HCT116 (cell line): ENCODE results near the gene SFTPD. TPM values are rescaled to one million over a fixed set of nuclear protein-coding genes. Genes with fewer than 3 reads are reported as not detected.
"Not testable (repeated sequence)": the region's sequence is repeated elsewhere in the genome, so short reads cannot be mapped to it uniquely, and the experiment has no call there.

Experiments
- ATAC-seq: fragments of 200-7000 bp; cut with Tn5 transposase; 2 replicates; pipeline ENCODE4 v1.9.1; 2020; ENCODE audit warnings: mild to moderate bottlenecking, moderate library complexity
- BruUV-seq: library from RNA; stranded (reverse); fragments of 400-500 nt; replicated peaks from 2 replicates; lab custom pipeline; 2021; lab: Mats Ljungman, UMichigan
- CTCF ChIA-PET: fragments of 300-600 bp; sonication (Branson Sonifier 250); formaldehyde crosslinking; loops from one replicate; lab custom pipeline; 2021; ENCODE audit warnings: antibody characterized with exemption; lab: Charles Lee
- POLR2A ChIA-PET: fragments of 300-600, 350-600 bp; sonication (Branson Sonifier 250); formaldehyde crosslinking; loops from one replicate; lab custom pipeline; 2021; ENCODE audit warnings: antibody characterized with exemption; lab: Charles Lee
- RAD21 ChIA-PET, 2 experiments: fragments of 300-600 bp; sonication (Branson Sonifier 250); formaldehyde crosslinking; loops; one replicate each; lab custom pipeline; 2023; ENCODE audit warnings: low total read pairs in 2 of 2; ENCODE audit not compliant: uncharacterized antibody in 2 of 2, unreplicated experiment in 2 of 2, low non-redundant PET in 1 of 2; lab: Charles Lee
- DNase-seq: peaks from one replicate; pipeline ENCODE4 v3.0.0-alpha.2; 2010; ENCODE audit warnings: low read depth, low spot score
- H2AFZ ChIP-seq: fragments of 200-600 bp; shearing (Covaris generic), sonication (generic); 2 replicates; pipeline ENCODE4 v1.6.1; 2017; ENCODE audit warnings: low read depth, mixed run types, mixed read lengths, antibody characterized with exemption, low read length; ENCODE audit not compliant: poor library complexity, severe bottlenecking
- H3K27ac ChIP-seq: 2 replicates; pipeline ENCODE4 v1.5.1; 2012; ENCODE audit warnings: low read depth, low read length
- H3K27me3 ChIP-seq: fragments of 200-600 bp; sonication (generic); 2 replicates; pipeline ENCODE4 v1.6.1; 2016; ENCODE audit warnings: mixed run types, low read length, mixed read lengths; ENCODE audit not compliant: insufficient read depth
- H3K36me3 ChIP-seq, 2 experiments: fragments of 200-500 bp in 1 of 2; fragments of 200-600 bp in 1 of 2; sonication (Bioruptor generic) in 1 of 2; sonication (generic) in 1 of 2; 2 replicates each; pipeline versions ENCODE4 v1.5.1 to v1.6.1; 2014 to 2016; ENCODE audit warnings: low read length in 2 of 2, inconsistent platforms in 1 of 2, mixed read lengths in 1 of 2, mixed run types in 1 of 2; ENCODE audit not compliant: insufficient read depth in 2 of 2, control insufficient read depth in 1 of 2
- H3K4me1 ChIP-seq, 2 experiments: fragments of 200-600 bp in 1 of 2; sonication (generic) in 1 of 2; 2 replicates each; pipeline versions ENCODE4 v1.5.1 to v1.6.1; 2012 to 2017; ENCODE audit warnings: low read length in 2 of 2, inconsistent platforms in 1 of 2, mild to moderate bottlenecking in 1 of 2, mixed read lengths in 1 of 2, mixed run types in 1 of 2, moderate library complexity in 1 of 2; ENCODE audit not compliant: insufficient read depth in 2 of 2, control insufficient read depth in 1 of 2
- H3K4me2 ChIP-seq: fragments of 200-600 bp; sonication (generic); 2 replicates; pipeline ENCODE4 v1.6.1; 2017; ENCODE audit warnings: mixed run types, low read length, mixed read lengths
- H3K4me3 ChIP-seq, 2 experiments: fragments of 200-600 bp in 1 of 2; sonication (generic) in 1 of 2; replicated peaks in 1 of 2; 2 replicates each; pipeline ENCODE4 v1.5.1; 2011 to 2016; ENCODE audit warnings: low read length in 2 of 2, control low read depth in 1 of 2, low read depth in 1 of 2, mild to moderate bottlenecking in 1 of 2, mixed read lengths in 1 of 2, mixed run types in 1 of 2
- H3K79me2 ChIP-seq: fragments of 200-600 bp; sonication (generic); 2 replicates; pipeline ENCODE4 v1.6.1; 2017; ENCODE audit warnings: mild to moderate bottlenecking, mixed run types, low read length, moderate library complexity, mixed read lengths; ENCODE audit not compliant: insufficient read depth
- H3K9ac ChIP-seq: fragments of 200-600 bp; sonication (generic); 2 replicates; pipeline ENCODE4 v1.6.1; 2016; ENCODE audit warnings: low read length, mixed read lengths
- H3K9me2 ChIP-seq: fragments of 200-600 bp; sonication (generic), shearing (Covaris generic); 2 replicates; pipeline ENCODE4 v1.6.1; 2017; ENCODE audit warnings: mixed run types, mild to moderate bottlenecking, moderate library complexity; ENCODE audit not compliant: insufficient read depth
- H3K9me3 ChIP-seq, 2 experiments: fragments of 200-500 bp in 1 of 2; fragments of 200-600 bp in 1 of 2; sonication (Bioruptor generic) in 1 of 2; sonication (generic) in 1 of 2; 2 replicates each; pipeline ENCODE4 v1.6.1; 2014 to 2017; ENCODE audit warnings: low read length in 2 of 2, mixed read lengths in 2 of 2, inconsistent platforms in 1 of 2, low read depth in 1 of 2, mild to moderate bottlenecking in 1 of 2, mixed run types in 1 of 2, moderate library complexity in 1 of 2; ENCODE audit not compliant: control insufficient read depth in 1 of 2, insufficient read depth in 1 of 2
- H4K20me1 ChIP-seq: fragments of 200-600 bp; sonication (generic), shearing (Covaris generic); 2 replicates; pipeline ENCODE4 v1.6.1; 2017; ENCODE audit warnings: mixed run types, mild to moderate bottlenecking, moderate library complexity; ENCODE audit not compliant: insufficient read depth
- CEBPB ChIP-seq: IDR thresholded peaks from 2 replicates; pipeline ENCODE4 v1.6.1; 2012; ENCODE audit warnings: low read depth
- EGR1 ChIP-seq: IDR thresholded peaks from 2 replicates; pipeline ENCODE4 v1.6.1; 2012; ENCODE audit warnings: low read depth
- EZH2phosphoT487 ChIP-seq: fragments of 200-600 bp; IDR thresholded peaks from 2 replicates; pipeline ENCODE4 v1.6.1; 2018; ENCODE audit warnings: antibody characterized with exemption, borderline replicate concordance
- FOSL1 ChIP-seq: IDR thresholded peaks from 2 replicates; pipeline ENCODE4 v1.6.1; 2012; ENCODE audit warnings: low read depth
- JUND ChIP-seq: IDR thresholded peaks from 2 replicates; pipeline ENCODE4 v1.6.1; 2012
- POLR2A ChIP-seq: IDR thresholded peaks from 2 replicates; pipeline ENCODE4 v1.7.0; 2011; ENCODE audit warnings: borderline replicate concordance; ENCODE audit not compliant: insufficient read depth, insufficient read length; ENCODE audit errors: extremely low read depth
- POLR2AphosphoS5 ChIP-seq: IDR thresholded peaks from 2 replicates; pipeline ENCODE4 v1.6.1; 2011; ENCODE audit warnings: mild to moderate bottlenecking, low read depth, low read length, moderate library complexity
- SIN3A ChIP-seq: IDR thresholded peaks from 2 replicates; pipeline ENCODE4 v1.6.1; 2012; ENCODE audit warnings: low read depth
- SP1 ChIP-seq: IDR thresholded peaks from 2 replicates; pipeline ENCODE4 v1.6.1; 2012; ENCODE audit warnings: low read depth
- YY1 ChIP-seq: IDR thresholded peaks from 2 replicates; pipeline ENCODE4 v1.6.1; 2011; ENCODE audit warnings: low read length, low read depth, moderate library complexity, mild to moderate bottlenecking; ENCODE audit not compliant: insufficient replicate concordance; ENCODE audit errors: extremely low read depth
- ZFX ChIP-seq: fragments of 450-650 bp; IDR thresholded peaks from 2 replicates; pipeline ENCODE4 v1.6.1; 2017
- ZNF274 ChIP-seq: fragments of 200-500 bp; sonication (Bioruptor generic); IDR thresholded peaks from 2 replicates; pipeline ENCODE4 v1.6.1; 2014; ENCODE audit warnings: mild to moderate bottlenecking, low read depth, low read length, inconsistent platforms
- intact Hi-C: fragments of 100-400 bp; cut with micrococcal nuclease; formaldehyde crosslinking; loops from 2 replicates; pipeline ENCODE4 v1.10.0; 2022
- total RNA-seq: library from RNA; stranded (reverse); gene quantifications from one replicate; pipeline ENCODE4 v1.2.1, GENCODE V29; 2021; ENCODE audit not compliant: unreplicated experiment
- TF ChIP-seq, protein P1 (sequence below): IDR thresholded peaks from 2 replicates; pipeline ENCODE4 v1.6.1; 2012
- TF ChIP-seq, protein P2 (sequence below): IDR thresholded peaks from 2 replicates; pipeline ENCODE4 v1.6.1; 2011; ENCODE audit warnings: mild to moderate bottlenecking, low read length, moderate library complexity; ENCODE audit not compliant: insufficient replicate concordance; ENCODE audit errors: extremely low read depth
- TF ChIP-seq, protein P3 (sequence below): IDR thresholded peaks from 2 replicates; pipeline ENCODE4 v1.6.1; 2012; ENCODE audit warnings: low read depth

The SFTPD gene
- total RNA-seq, 1 experiment from 2014 or later: 0.66 TPM

DNA sequence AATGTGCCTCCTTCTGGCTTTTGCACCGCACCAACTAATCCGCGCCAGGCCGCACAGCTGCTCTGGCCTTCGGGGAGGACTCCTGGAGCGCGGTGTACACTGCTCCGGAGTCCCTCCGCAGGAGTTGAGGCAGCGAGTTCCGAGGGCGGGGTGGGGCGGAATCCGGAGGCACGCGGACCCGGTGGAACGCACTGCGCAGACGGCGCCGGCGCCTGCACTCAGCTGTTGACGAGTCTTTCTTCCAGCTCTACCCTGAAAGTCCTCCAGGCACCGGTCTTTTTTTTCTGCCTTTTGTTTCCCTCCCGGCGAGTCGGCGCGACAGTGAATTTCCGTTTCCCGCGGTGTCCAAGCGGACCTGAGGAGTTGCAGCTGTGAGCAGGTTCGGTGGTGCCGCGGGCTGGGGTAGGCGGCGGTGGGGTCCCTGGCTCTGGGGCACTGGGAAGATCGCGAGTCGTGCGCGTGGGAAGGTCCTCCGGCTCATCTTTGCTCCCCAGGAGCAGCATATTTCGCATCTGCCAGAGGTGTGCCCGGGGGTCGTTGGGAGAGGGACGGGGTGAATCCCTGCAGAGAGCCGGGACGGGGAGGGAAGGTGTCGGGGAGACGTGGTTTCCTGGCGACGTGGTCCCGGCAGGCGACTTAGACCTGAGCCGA lies 44.1 kb downstream of the SFTPD start:
- Histone ChIP-seq H3K36me3 (no peaks in the 10 kb centered on the region), H3K9me2 (no peaks in the 10 kb centered on the region), H3K27me3 (no peaks in the 10 kb centered on the region), H2AFZ (peak overlapping the region; percentile 68), H3K4me3 (peak overlapping the region; percentile 60 to 78), H3K9me3 (no peaks in the 10 kb centered on the region), H3K4me2 (peak overlapping the region; percentile 98), H4K20me1 (no peaks in the 10 kb centered on the region), H3K27ac (no peak overlapping the region; the same call in 1 of the 2 replicates), H3K4me1 (peaks cover 0 to 15% of the 10 kb centered on the region in 2 experiments; a peak in 3 of 4 replicates), H3K9ac (peak overlapping the region; percentile 58), H3K79me2 (no peaks in the 10 kb centered on the region)
- DNase-seq (peak; percentile 27), ATAC-seq (peak; percentile 88)
- ChIA-PET POLR2A (no interaction called here), RAD21 (no interaction called here), CTCF (no interaction called here)
- intact Hi-C loops: no loop called here
- 0 out of 2 replicates have a peak, but pooled peaks have one; percentile 24 for TF ChIP-seq SIN3A
- TF ChIP-seq FOSL1: 0 out of 2 replicates have a peak, but pooled peaks have one; percentile 11
- TF ChIP-seq EZH2phosphoT487: no peak
- TF ChIP-seq, protein P1, sequence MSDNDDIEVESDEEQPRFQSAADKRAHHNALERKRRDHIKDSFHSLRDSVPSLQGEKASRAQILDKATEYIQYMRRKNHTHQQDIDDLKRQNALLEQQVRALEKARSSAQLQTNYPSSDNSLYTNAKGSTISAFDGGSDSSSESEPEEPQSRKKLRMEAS: peak; percentile 73; the same call in 1 of the 2 replicates
- no peak for TF ChIP-seq SP1
- TF ChIP-seq POLR2AphosphoS5: peak; percentile 38; the same call in 1 of the 2 replicates
- no peak for TF ChIP-seq JUND
- peak; percentile 15 for TF ChIP-seq YY1
- TF ChIP-seq, protein P2, sequence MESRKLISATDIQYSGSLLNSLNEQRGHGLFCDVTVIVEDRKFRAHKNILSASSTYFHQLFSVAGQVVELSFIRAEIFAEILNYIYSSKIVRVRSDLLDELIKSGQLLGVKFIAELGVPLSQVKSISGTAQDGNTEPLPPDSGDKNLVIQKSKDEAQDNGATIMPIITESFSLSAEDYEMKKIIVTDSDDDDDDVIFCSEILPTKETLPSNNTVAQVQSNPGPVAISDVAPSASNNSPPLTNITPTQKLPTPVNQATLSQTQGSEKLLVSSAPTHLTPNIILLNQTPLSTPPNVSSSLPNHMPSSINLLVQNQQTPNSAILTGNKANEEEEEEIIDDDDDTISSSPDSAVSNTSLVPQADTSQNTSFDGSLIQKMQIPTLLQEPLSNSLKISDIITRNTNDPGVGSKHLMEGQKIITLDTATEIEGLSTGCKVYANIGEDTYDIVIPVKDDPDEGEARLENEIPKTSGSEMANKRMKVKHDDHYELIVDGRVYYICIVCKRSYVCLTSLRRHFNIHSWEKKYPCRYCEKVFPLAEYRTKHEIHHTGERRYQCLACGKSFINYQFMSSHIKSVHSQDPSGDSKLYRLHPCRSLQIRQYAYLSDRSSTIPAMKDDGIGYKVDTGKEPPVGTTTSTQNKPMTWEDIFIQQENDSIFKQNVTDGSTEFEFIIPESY: no peak
- TF ChIP-seq, protein P3, sequence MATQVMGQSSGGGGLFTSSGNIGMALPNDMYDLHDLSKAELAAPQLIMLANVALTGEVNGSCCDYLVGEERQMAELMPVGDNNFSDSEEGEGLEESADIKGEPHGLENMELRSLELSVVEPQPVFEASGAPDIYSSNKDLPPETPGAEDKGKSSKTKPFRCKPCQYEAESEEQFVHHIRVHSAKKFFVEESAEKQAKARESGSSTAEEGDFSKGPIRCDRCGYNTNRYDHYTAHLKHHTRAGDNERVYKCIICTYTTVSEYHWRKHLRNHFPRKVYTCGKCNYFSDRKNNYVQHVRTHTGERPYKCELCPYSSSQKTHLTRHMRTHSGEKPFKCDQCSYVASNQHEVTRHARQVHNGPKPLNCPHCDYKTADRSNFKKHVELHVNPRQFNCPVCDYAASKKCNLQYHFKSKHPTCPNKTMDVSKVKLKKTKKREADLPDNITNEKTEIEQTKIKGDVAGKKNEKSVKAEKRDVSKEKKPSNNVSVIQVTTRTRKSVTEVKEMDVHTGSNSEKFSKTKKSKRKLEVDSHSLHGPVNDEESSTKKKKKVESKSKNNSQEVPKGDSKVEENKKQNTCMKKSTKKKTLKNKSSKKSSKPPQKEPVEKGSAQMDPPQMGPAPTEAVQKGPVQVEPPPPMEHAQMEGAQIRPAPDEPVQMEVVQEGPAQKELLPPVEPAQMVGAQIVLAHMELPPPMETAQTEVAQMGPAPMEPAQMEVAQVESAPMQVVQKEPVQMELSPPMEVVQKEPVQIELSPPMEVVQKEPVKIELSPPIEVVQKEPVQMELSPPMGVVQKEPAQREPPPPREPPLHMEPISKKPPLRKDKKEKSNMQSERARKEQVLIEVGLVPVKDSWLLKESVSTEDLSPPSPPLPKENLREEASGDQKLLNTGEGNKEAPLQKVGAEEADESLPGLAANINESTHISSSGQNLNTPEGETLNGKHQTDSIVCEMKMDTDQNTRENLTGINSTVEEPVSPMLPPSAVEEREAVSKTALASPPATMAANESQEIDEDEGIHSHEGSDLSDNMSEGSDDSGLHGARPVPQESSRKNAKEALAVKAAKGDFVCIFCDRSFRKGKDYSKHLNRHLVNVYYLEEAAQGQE: no peak
- TF ChIP-seq ZFX: peak; percentile 37; the same call in 1 of the 2 replicates
- TF ChIP-seq CEBPB: no peak
- no peak for TF ChIP-seq EGR1
- TF ChIP-seq POLR2A: no peak
- TF ChIP-seq ZNF274: no peak
- BruUV-seq: no TSS peak

DNA sequence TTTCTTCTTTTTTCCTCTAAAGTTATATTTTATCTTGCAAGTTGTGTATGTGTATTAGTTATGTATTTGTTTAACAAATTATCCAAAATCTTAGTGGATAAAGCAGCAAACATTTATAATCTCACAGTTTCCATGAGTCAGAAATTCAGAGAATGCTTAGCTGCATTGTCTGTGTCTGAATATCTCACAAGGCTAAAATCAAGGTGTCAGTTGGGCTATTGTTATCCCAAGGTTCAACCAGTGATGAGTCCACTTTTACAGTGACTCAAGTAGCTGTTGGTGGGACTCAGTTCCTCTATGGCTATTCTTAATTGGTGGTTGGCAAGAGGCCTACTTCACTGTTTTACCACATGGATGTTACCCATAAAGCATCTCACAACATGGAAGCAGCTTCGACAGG lies 47.3 kb downstream of the SFTPD start:
- H3K4me3 ChIP-seq, H3K9me3 ChIP-seq, POLR2A ChIA-PET, DNase-seq, RAD21 ChIA-PET, H3K79me2 ChIP-seq, H3K4me2 ChIP-seq, intact Hi-C loops, H3K36me3 ChIP-seq, CTCF ChIA-PET, H3K27ac ChIP-seq, H3K9ac ChIP-seq, H4K20me1 ChIP-seq, ATAC-seq, H2AFZ ChIP-seq, BruUV-seq, H3K9me2 ChIP-seq, H3K27me3 ChIP-seq: not testable (repeated sequence)
- H3K4me1 ChIP-seq: peaks cover 0 to 15% of the 10 kb centered on the region in 2 experiments; a peak in 3 of 4 replicates
